HepG2 (cell line): Measurements from ENCODE around the gene FITM1. TPM values are rescaled to one million over a fixed set of nuclear protein-coding genes. Genes with fewer than 3 reads are reported as not detected.

ENCODE experiments used
- CREB1 ChIP-seq, 2 experiments: fragments of 450-650 bp in 1 of 2; IDR thresholded peaks; 2 replicates each; pipeline ENCODE4 v1.6.1; 2016 to 2017; ENCODE audit warnings: control low read depth in 1 of 2, mild to moderate bottlenecking in 1 of 2, missing compliant biosample characterization in 1 of 2, missing genetic modification characterization in 1 of 2
- DNMT1 ChIP-seq: sonication (generic); formaldehyde crosslinking; IDR thresholded peaks from 2 replicates; pipeline ENCODE4 v1.5.1; 2020; ENCODE audit warnings: mild to moderate bottlenecking, missing genetic modification reagents
- DNMT3B ChIP-seq: conservative IDR thresholded peaks from 2 replicates; pipeline ENCODE4 v1.6.1; 2016; ENCODE audit warnings: missing biosample characterization, control low read depth
- HDAC1 ChIP-seq: sonication (generic); formaldehyde crosslinking; IDR thresholded peaks from 2 replicates; pipeline ENCODE4 v1.5.1; 2020; ENCODE audit warnings: mild to moderate bottlenecking, missing genetic modification reagents
- HOXA3 ChIP-seq: sonication (generic); formaldehyde crosslinking; IDR thresholded peaks from 2 replicates; pipeline ENCODE4 v1.5.0; 2020; ENCODE audit warnings: missing genetic modification reagents
- KAT7 ChIP-seq: IDR thresholded peaks from 2 replicates; pipeline ENCODE4 v1.6.1; 2018; ENCODE audit warnings: borderline replicate concordance, missing compliant biosample characterization
- KDM5A ChIP-seq: fragments of 200-600 bp; sonication (generic); IDR thresholded peaks from 2 replicates; pipeline ENCODE4 v1.7.0; 2018; ENCODE audit warnings: antibody characterized with exemption, mild to moderate bottlenecking, low read length, borderline replicate concordance
- MYC ChIP-seq: sonication (generic); formaldehyde crosslinking; IDR thresholded peaks from 2 replicates; pipeline ENCODE4 v1.9.0; 2021; ENCODE audit warnings: missing genetic modification reagents, borderline replicate concordance
- PCBP2 ChIP-seq: fragments of 200-400 bp; formaldehyde crosslinking; optimal IDR thresholded peaks from 2 replicates; pipeline ENCODE3; 2018; ENCODE audit warnings: low read length, low read depth; ENCODE audit not compliant: poor library complexity, severe bottlenecking
- POLR2A ChIP-seq, 2 experiments: IDR thresholded peaks; 2 replicates each; pipeline ENCODE4 v1.6.1; 2011; ENCODE audit warnings: low read depth in 2 of 2, low read length in 2 of 2, mild to moderate bottlenecking in 1 of 2, moderate library complexity in 1 of 2; ENCODE audit not compliant: insufficient read depth in 1 of 2
- SALL2 ChIP-seq: sonication (generic); formaldehyde crosslinking; IDR thresholded peaks from 2 replicates; pipeline ENCODE4 v1.8.1; 2023; ENCODE audit warnings: mild to moderate bottlenecking, missing genetic modification reagents, inconsistent platforms
- SAP130 ChIP-seq: IDR thresholded peaks from 2 replicates; pipeline ENCODE4 v1.6.1; 2016; ENCODE audit warnings: low read depth
- SMARCE1 ChIP-seq: fragments of 450-650 bp; IDR thresholded peaks from 2 replicates; pipeline ENCODE4 v1.6.1; 2017; ENCODE audit warnings: borderline replicate concordance
- THAP11 ChIP-seq: IDR thresholded peaks from 2 replicates; pipeline ENCODE4 v1.6.1; 2016; ENCODE audit warnings: missing biosample characterization, missing genetic modification reagents
- TRIM22 ChIP-seq: fragments of 450-650 bp; IDR thresholded peaks from 2 replicates; pipeline ENCODE4 v1.6.1; 2017
- ZNF17 ChIP-seq: sonication (generic); formaldehyde crosslinking; IDR thresholded peaks from 2 replicates; pipeline ENCODE4 v1.5.0; 2020; ENCODE audit warnings: mild to moderate bottlenecking, missing genetic modification reagents
- ZNF263 ChIP-seq: sonication (generic); formaldehyde crosslinking; IDR thresholded peaks from 2 replicates; pipeline ENCODE4 v1.4.0; 2020; ENCODE audit warnings: missing genetic modification reagents
- ZNF331 ChIP-seq: sonication (generic); formaldehyde crosslinking; IDR thresholded peaks from 2 replicates; pipeline ENCODE4 v1.4.0; 2020; ENCODE audit warnings: missing genetic modification reagents
- ZNF431 ChIP-seq: sonication (generic); formaldehyde crosslinking; IDR thresholded peaks from 2 replicates; pipeline ENCODE4 v1.9.0; 2022; ENCODE audit warnings: missing genetic modification reagents, low read depth, mild to moderate bottlenecking, borderline replicate concordance
- ZNF678 ChIP-seq: sonication (generic); formaldehyde crosslinking; IDR thresholded peaks from 2 replicates; pipeline ENCODE4 v1.4.0; 2020; ENCODE audit warnings: mild to moderate bottlenecking, missing genetic modification reagents
- polyA plus RNA-seq, 8 experiments: library from polyadenylated mRNA; depleted of rRNA in 3 of 8; stranded (reverse) in 7 of 8; unstranded in 1 of 8; fragments of >200 nt; fragmentation: Illumina TruSeq in 4 of 8; extraction: Trizol in 4 of 8; gene quantifications; 2 replicates each; pipeline versions ENCODE4 v1.2.1 to v1.2.3, GENCODE V29; 2011 to 2016; ENCODE audit warnings: low read depth in 4 of 8, missing spikeins in 1 of 8, mixed read lengths in 1 of 8; ENCODE audit not compliant: insufficient read depth in 1 of 8
- total RNA-seq, 5 experiments: library from RNA; depleted of rRNA; stranded (reverse); fragments of >200 nt; fragmentation: Illumina TruSeq; extraction: Trizol; gene quantifications; 2 replicates each; pipeline ENCODE4 v1.2.3, GENCODE V29; 2016; ENCODE audit warnings: low read depth in 1 of 5
- TF ChIP-seq, protein P1 (sequence below): sonication (generic); formaldehyde crosslinking; IDR thresholded peaks from 2 replicates; pipeline ENCODE4 v1.8.0; 2022; ENCODE audit warnings: mild to moderate bottlenecking, missing genetic modification reagents, moderate library complexity
- TF ChIP-seq, protein P2 (sequence below): sonication (generic); formaldehyde crosslinking; IDR thresholded peaks from 2 replicates; pipeline ENCODE4 v1.5.0; 2020; ENCODE audit warnings: mild to moderate bottlenecking, missing genetic modification reagents, borderline replicate concordance
- TF ChIP-seq, protein P3 (sequence below): sonication (generic); formaldehyde crosslinking; IDR thresholded peaks from 2 replicates; pipeline ENCODE4 v1.9.0; 2021; ENCODE audit warnings: missing genetic modification reagents, mild to moderate bottlenecking, borderline replicate concordance
- TF ChIP-seq, protein P4 (sequence below): sonication (generic); formaldehyde crosslinking; IDR thresholded peaks from 2 replicates; pipeline ENCODE4 v1.4.0; 2020; ENCODE audit warnings: mild to moderate bottlenecking, missing genetic modification reagents, borderline replicate concordance

Gene FITM1
- total and polyA plus RNA-seq, 2 of the 13 experiments (the other 11 are each of a cell fraction or from before 2014, with no cell fraction given), result 2.7 to 5.8 TPM

DNA sequence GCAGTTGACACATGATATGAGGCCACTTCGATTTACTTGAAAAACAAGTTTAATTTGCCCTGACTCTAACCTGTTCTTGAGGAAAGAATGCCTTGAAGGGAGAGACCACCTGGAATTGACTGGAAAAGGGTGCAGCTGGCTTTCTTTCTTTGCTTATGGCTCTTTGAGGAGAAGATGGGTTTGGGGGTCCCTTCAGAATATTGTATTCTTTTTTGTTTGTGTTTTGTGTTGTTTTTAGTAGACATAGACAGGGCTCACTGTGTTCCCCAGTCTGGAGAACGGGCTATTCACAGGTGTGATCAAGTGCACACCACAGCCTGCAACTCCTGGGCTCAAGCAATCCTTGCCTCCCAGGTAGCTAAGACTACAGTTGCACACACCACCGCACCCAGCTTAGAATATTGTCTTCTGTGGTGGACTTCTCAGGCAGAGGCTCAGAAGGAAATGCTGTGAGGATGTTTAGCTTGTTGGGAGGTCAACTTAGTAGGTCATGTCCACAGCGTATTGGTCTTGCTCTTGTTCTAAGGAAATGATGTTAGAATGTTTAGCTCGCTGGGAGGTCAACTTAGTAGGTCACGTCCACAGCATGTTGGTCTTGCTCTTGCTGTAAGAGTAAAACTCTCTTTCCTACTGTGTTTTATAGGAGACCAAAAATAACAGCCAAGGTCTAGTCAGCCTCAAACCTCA lies 14.2 kb upstream of the FITM1 start (continued):
- TF ChIP-seq, protein P1, sequence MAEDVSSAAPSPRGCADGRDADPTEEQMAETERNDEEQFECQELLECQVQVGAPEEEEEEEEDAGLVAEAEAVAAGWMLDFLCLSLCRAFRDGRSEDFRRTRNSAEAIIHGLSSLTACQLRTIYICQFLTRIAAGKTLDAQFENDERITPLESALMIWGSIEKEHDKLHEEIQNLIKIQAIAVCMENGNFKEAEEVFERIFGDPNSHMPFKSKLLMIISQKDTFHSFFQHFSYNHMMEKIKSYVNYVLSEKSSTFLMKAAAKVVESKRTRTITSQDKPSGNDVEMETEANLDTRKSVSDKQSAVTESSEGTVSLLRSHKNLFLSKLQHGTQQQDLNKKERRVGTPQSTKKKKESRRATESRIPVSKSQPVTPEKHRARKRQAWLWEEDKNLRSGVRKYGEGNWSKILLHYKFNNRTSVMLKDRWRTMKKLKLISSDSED (CRISPR knock-in tag), result no peak
- TF ChIP-seq DNMT3B (CRISPR knock-in tag), result no peak
- no peak for TF ChIP-seq ZNF678 (CRISPR knock-in tag)
- TF ChIP-seq PCBP2, result no peak
- 0 out of 2 replicates have a peak, but pooled peaks have one; percentile 4 for TF ChIP-seq KAT7 (CRISPR knock-in tag)
- 0 out of 2 replicates have a peak, but pooled peaks have one; percentile 23 for TF ChIP-seq ZNF263 (CRISPR knock-in tag)
- no peak for TF ChIP-seq HOXA3
- TF ChIP-seq, protein P2, sequence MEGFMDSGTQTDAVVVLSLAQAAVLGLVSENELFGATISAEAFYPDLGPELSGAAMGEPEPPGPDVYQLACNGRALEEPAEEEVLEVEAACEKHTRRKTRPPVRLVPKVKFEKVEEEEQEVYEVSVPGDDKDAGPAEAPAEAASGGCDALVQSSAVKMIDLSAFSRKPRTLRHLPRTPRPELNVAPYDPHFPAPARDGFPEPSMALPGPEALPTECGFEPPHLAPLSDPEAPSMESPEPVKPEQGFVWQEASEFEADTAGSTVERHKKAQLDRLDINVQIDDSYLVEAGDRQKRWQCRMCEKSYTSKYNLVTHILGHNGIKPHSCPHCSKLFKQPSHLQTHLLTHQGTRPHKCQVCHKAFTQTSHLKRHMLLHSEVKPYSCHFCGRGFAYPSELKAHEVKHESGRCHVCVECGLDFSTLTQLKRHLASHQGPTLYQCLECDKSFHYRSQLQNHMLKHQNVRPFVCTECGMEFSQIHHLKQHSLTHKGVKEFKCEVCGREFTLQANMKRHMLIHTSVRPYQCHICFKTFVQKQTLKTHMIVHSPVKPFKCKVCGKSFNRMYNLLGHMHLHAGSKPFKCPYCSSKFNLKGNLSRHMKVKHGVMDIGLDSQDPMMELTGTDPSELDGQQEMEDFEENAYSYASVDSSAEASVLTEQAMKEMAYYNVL (CRISPR knock-in tag), result no peak
- no peak for TF ChIP-seq KDM5A
- TF ChIP-seq, protein P3, sequence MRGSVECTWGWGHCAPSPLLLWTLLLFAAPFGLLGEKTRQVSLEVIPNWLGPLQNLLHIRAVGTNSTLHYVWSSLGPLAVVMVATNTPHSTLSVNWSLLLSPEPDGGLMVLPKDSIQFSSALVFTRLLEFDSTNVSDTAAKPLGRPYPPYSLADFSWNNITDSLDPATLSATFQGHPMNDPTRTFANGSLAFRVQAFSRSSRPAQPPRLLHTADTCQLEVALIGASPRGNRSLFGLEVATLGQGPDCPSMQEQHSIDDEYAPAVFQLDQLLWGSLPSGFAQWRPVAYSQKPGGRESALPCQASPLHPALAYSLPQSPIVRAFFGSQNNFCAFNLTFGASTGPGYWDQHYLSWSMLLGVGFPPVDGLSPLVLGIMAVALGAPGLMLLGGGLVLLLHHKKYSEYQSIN (CRISPR knock-in tag), result no peak
- no peak for TF ChIP-seq THAP11 (CRISPR knock-in tag)
- no peak for TF ChIP-seq ZNF17 (CRISPR knock-in tag)
- no peak for TF ChIP-seq ZNF331 (CRISPR knock-in tag)
- no peak for TF ChIP-seq SMARCE1
- TF ChIP-seq SAP130 (CRISPR knock-in tag), result peak; percentile 44
- no peak for TF ChIP-seq DNMT1 (CRISPR knock-in tag)
- no peak for TF ChIP-seq HDAC1 (CRISPR knock-in tag)
- TF ChIP-seq CREB1 (IDR thresholded peaks at IDR 0.05), result no peak
- TF ChIP-seq CREB1 (CRISPR knock-in tag; IDR thresholded peaks at IDR 0.05), result no peak
- no peak for TF ChIP-seq MYC
- TF ChIP-seq, protein P4, sequence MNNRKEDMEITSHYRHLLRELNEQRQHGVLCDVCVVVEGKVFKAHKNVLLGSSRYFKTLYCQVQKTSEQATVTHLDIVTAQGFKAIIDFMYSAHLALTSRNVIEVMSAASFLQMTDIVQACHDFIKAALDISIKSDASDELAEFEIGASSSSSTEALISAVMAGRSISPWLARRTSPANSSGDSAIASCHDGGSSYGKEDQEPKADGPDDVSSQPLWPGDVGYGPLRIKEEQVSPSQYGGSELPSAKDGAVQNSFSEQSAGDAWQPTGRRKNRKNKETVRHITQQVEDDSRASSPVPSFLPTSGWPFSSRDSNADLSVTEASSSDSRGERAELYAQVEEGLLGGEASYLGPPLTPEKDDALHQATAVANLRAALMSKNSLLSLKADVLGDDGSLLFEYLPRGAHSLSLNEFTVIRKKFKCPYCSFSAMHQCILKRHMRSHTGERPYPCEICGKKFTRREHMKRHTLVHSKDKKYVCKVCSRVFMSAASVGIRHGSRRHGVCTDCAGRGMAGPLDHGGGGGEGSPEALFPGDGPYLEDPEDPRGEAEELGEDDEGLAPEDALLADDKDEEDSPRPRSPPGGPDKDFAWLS (CRISPR knock-in tag), result no peak
- TF ChIP-seq ZNF431 (CRISPR knock-in tag), result no peak
- TF ChIP-seq SALL2 (CRISPR knock-in tag), result no peak
- peak in 1 of 2 experiments; percentile 6; a peak in 1 of 4 replicates for TF ChIP-seq POLR2A (IDR thresholded peaks at IDR 0.05; ENCODE audit: insufficient read depth in 1 of 2, low read depth in 2 of 2, low read length in 2 of 2)
- no peak for TF ChIP-seq TRIM22
